PFSK-1 (cell line): ENCODE data around the gene RHBDL3.

ENCODE experiments used
- POLR2AphosphoS5 ChIP-seq: IDR thresholded peaks from 2 replicates; pipeline ENCODE4 v1.6.1; 2012; ENCODE audit warnings: low read depth, mild to moderate bottlenecking, control low read depth, low read length, moderate library complexity
- SIN3A ChIP-seq: IDR thresholded peaks from 2 replicates; pipeline ENCODE4 v1.6.1; 2012; ENCODE audit warnings: mild to moderate bottlenecking, low read length, moderate library complexity, borderline replicate concordance; ENCODE audit not compliant: insufficient read depth
- TAF1 ChIP-seq: IDR thresholded peaks from 2 replicates; pipeline ENCODE4 v1.6.1; 2012; ENCODE audit warnings: low read length, control low read depth, borderline replicate concordance; ENCODE audit not compliant: insufficient read depth
- TF ChIP-seq, protein P1 (sequence below), 2 experiments: IDR thresholded peaks; 2 replicates each; pipeline versions ENCODE4 v1.6.1 to v1.8.0; 2011 to 2012; ENCODE audit warnings: low read depth in 2 of 2, low read length in 2 of 2, control low read depth in 1 of 2, inconsistent platforms in 1 of 2, mild to moderate bottlenecking in 1 of 2, moderate library complexity in 1 of 2; ENCODE audit not compliant: insufficient read depth in 1 of 2

DNA sequence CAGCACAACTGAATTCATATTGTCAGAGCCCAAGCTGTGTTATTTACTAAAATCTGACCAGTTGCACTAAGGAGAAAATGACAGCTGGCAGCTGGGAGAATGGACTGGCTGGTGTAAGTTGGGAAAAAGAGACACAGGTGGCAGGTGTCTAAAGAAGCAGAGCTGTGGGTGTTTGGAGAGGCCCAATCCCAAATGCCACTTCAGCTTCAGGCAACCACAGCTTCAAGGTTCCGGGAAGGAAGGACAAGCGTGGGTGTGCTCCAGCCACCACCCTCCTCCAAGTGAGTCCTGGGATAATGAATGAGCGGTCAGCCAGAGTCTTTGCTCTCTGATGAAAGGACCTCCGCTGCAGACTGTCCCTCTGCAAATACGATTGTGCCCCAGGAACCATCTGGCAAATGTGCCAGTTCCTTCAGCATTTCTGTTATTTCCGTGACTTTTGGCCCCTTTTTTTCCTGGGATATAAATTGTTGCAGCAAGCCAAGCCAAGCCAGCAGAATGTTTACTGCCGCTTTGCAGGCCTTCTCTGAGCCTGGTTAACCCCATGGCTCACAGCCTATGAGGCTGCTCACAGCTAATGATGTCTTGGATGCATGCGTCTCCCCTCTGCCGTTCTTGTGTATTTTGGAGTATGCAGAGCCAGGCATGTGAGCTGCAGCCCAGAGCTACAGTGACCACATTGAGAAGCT, 9.5 kb upstream of the RHBDL3 start:
- TF ChIP-seq POLR2AphosphoS5 = no peak
- TF ChIP-seq, protein P1, sequence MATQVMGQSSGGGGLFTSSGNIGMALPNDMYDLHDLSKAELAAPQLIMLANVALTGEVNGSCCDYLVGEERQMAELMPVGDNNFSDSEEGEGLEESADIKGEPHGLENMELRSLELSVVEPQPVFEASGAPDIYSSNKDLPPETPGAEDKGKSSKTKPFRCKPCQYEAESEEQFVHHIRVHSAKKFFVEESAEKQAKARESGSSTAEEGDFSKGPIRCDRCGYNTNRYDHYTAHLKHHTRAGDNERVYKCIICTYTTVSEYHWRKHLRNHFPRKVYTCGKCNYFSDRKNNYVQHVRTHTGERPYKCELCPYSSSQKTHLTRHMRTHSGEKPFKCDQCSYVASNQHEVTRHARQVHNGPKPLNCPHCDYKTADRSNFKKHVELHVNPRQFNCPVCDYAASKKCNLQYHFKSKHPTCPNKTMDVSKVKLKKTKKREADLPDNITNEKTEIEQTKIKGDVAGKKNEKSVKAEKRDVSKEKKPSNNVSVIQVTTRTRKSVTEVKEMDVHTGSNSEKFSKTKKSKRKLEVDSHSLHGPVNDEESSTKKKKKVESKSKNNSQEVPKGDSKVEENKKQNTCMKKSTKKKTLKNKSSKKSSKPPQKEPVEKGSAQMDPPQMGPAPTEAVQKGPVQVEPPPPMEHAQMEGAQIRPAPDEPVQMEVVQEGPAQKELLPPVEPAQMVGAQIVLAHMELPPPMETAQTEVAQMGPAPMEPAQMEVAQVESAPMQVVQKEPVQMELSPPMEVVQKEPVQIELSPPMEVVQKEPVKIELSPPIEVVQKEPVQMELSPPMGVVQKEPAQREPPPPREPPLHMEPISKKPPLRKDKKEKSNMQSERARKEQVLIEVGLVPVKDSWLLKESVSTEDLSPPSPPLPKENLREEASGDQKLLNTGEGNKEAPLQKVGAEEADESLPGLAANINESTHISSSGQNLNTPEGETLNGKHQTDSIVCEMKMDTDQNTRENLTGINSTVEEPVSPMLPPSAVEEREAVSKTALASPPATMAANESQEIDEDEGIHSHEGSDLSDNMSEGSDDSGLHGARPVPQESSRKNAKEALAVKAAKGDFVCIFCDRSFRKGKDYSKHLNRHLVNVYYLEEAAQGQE (IDR thresholded peaks at IDR 0.05; ENCODE audit: insufficient read depth in 1 of 2, low read depth in 2 of 2, low read length in 2 of 2) = no peak
- no peak for TF ChIP-seq TAF1
- no peak for TF ChIP-seq SIN3A
